Suprapubic skin (tissue), 3 donors: Measurements from ENCODE around the gene VWC2L.

Source experiments
- POLR2A ChIP-seq, 2 donors: fragments of 450-650 bp; IDR thresholded peaks; one replicate each; pipeline ENCODE4 v1.6.1; 2017; ENCODE audit warnings: antibody characterized with exemption in 2 of 2, mild to moderate bottlenecking in 2 of 2, moderate library complexity in 2 of 2
- TF ChIP-seq, protein P1 (sequence below), 2 donors: fragments of 200-600 bp in 1 of 2; fragments of 450-650 bp in 1 of 2; sonication (generic) in 1 of 2; IDR thresholded peaks; one replicate each; pipeline ENCODE4 v1.5.1; 2016 to 2019; ENCODE audit warnings: antibody characterized with exemption in 2 of 2, mild to moderate bottlenecking in 1 of 2, moderate library complexity in 1 of 2

DNA sequence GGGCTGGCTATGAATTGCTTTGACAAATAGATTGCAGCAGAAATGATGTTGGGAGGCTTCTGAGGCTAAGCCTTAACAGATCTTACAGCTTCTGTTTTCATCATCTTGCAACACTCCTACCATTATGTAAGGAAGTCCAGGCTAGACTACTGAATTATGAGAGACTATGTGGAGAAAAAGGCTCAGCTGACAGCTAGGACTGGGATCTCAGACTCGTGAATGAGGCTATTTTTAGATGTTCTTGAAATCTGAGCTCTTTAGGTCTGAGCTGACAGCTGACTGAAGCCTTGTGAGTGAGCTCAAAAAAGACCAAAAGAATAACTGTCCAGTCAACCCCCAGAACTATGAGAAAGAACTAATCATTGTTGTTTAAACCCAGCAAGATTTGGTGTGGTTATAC, 70.3 kb downstream of the VWC2L start:
- TF ChIP-seq POLR2A (IDR thresholded peaks at IDR 0.05), result no peak
- TF ChIP-seq, protein P1, sequence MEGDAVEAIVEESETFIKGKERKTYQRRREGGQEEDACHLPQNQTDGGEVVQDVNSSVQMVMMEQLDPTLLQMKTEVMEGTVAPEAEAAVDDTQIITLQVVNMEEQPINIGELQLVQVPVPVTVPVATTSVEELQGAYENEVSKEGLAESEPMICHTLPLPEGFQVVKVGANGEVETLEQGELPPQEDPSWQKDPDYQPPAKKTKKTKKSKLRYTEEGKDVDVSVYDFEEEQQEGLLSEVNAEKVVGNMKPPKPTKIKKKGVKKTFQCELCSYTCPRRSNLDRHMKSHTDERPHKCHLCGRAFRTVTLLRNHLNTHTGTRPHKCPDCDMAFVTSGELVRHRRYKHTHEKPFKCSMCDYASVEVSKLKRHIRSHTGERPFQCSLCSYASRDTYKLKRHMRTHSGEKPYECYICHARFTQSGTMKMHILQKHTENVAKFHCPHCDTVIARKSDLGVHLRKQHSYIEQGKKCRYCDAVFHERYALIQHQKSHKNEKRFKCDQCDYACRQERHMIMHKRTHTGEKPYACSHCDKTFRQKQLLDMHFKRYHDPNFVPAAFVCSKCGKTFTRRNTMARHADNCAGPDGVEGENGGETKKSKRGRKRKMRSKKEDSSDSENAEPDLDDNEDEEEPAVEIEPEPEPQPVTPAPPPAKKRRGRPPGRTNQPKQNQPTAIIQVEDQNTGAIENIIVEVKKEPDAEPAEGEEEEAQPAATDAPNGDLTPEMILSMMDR (IDR thresholded peaks at IDR 0.05), result no peak
